ENCODE data around the gene UGT3A1.

DNA sequence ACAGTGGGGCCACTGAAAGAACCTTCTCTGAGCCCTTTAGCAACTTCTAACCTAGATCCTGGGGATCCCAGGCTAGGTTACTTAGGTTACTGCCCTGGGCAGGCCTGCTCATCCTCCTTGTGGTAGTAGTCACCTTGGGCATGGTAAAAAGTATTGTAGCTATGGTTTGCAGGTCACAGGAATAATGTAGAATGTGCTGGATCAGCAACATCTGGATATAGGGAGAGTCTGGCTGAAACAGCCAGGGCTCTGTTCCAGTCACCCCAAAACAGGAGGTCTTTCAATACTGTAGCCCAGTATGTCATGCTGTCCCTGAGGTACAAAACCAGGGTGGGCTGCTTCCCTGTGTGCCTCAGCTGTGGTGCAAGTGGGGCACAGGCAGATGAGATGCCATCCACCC is 41.9 kb upstream of the UGT3A1 start:
- TF ChIP-seq EZH2 (IDR thresholded peaks at IDR 0.05; ENCODE audit: borderline replicate concordance) (no peak), EZH2phosphoT487 (IDR thresholded peaks at IDR 0.05; ENCODE audit: low read depth, severe bottlenecking, unreplicated experiment) (no peak)
- TF ChIP-seq, protein P1, sequence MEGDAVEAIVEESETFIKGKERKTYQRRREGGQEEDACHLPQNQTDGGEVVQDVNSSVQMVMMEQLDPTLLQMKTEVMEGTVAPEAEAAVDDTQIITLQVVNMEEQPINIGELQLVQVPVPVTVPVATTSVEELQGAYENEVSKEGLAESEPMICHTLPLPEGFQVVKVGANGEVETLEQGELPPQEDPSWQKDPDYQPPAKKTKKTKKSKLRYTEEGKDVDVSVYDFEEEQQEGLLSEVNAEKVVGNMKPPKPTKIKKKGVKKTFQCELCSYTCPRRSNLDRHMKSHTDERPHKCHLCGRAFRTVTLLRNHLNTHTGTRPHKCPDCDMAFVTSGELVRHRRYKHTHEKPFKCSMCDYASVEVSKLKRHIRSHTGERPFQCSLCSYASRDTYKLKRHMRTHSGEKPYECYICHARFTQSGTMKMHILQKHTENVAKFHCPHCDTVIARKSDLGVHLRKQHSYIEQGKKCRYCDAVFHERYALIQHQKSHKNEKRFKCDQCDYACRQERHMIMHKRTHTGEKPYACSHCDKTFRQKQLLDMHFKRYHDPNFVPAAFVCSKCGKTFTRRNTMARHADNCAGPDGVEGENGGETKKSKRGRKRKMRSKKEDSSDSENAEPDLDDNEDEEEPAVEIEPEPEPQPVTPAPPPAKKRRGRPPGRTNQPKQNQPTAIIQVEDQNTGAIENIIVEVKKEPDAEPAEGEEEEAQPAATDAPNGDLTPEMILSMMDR (IDR thresholded peaks at IDR 0.05; ENCODE audit: poor library complexity) = no peak

Measured in hepatocyte (in vitro differentiated cells).